IMR-90 (cell line): ENCODE measurements around the gene HNRNPA1L2.

Experiments
- CEBPB ChIP-seq: IDR thresholded peaks from 2 replicates; pipeline ENCODE4 v1.6.1; 2012; ENCODE audit warnings: low read depth, low read length, improper control_type of control experiment
- CTCF ChIP-seq: conservative IDR thresholded peaks from 2 replicates; pipeline ENCODE4 v1.5.1; 2012; ENCODE audit warnings: mild to moderate bottlenecking, low read depth, low read length, improper control_type of control experiment
- NFE2L2 ChIP-seq: fragments of 150-350 bp; IDR thresholded peaks from 2 replicates; pipeline ENCODE4 v1.6.1; 2016; ENCODE audit warnings: low read depth, mild to moderate bottlenecking, low read length
- POLR2A ChIP-seq: IDR thresholded peaks from 2 replicates; pipeline ENCODE4 v1.6.1; 2012; ENCODE audit warnings: mild to moderate bottlenecking, low read depth, low read length
- RAD21 ChIP-seq: IDR thresholded peaks from 2 replicates; pipeline ENCODE4 v1.6.1; 2012; ENCODE audit warnings: low read length, improper control_type of control experiment
- RFX5 ChIP-seq: IDR thresholded peaks from 2 replicates; pipeline ENCODE4 v1.8.0; 2012; ENCODE audit warnings: low read depth, mild to moderate bottlenecking, low read length, moderate library complexity
- SMC3 ChIP-seq: fragments of 150-350 bp; IDR thresholded peaks from 2 replicates; pipeline ENCODE4 v1.6.1; 2016; ENCODE audit warnings: low read depth, mild to moderate bottlenecking, antibody characterized with exemption, low read length, moderate library complexity
- TF ChIP-seq, protein P1 (sequence below): fragments of 150-350 bp; IDR thresholded peaks from 2 replicates; pipeline ENCODE4 v1.6.1; 2017; ENCODE audit warnings: mild to moderate bottlenecking, antibody characterized with exemption, low read length, low read depth

- TF ChIP-seq CTCF (no peak), RAD21 (no peak), POLR2A (no peak), CEBPB (no peak), NFE2L2 (no peak), SMC3 (no peak), RFX5 (no peak)
- TF ChIP-seq, protein P1, sequence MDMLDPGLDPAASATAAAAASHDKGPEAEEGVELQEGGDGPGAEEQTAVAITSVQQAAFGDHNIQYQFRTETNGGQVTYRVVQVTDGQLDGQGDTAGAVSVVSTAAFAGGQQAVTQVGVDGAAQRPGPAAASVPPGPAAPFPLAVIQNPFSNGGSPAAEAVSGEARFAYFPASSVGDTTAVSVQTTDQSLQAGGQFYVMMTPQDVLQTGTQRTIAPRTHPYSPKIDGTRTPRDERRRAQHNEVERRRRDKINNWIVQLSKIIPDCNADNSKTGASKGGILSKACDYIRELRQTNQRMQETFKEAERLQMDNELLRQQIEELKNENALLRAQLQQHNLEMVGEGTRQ: no peak
Observed at GRCh38 chr13:52638666-52639328, 3.4 kb upstream of the HNRNPA1L2 start.
